Measurements from ENCODE around the gene CRKL.
"Not testable (repeated sequence)": the region's sequence is repeated elsewhere in the genome, so short reads cannot be mapped to it uniquely, and the experiment has no call there.

DNA sequence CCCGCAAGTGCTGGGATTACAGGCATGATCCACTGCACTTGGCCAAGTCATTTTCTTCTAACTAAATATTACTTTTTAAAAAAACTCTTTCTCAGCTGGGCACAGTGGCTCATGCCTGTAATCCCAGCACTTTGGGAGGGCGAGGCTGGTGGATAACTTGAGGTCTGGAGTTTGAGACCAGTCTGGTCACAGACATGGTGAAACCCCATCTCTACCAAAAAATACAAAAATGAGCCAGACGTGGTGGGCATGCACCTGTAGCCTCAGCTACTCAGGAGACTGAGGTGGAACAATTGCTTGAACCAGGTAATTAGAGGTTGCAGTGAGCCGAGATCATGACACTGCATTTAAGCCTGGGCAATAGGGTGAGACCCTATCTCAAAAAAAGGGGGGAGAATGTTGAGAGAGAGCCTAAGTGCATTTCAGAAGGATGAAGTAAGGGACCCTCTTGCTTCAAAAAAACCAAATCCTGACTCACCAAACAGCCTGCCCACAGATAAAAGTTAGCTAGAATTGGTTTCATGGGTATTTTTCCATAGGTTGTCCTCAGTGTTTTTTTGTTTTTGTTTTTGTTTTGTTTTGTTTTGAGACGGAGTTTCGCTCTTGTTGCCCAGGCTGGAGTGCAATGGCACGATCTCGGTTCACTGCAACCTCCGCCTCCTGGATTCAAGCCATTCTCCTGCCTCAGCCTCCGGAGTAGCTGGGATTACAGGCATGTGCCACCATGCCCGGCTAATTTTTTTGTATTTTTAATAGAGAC is 18.8 kb downstream of the CRKL start:
- TF ChIP-seq, protein P1, sequence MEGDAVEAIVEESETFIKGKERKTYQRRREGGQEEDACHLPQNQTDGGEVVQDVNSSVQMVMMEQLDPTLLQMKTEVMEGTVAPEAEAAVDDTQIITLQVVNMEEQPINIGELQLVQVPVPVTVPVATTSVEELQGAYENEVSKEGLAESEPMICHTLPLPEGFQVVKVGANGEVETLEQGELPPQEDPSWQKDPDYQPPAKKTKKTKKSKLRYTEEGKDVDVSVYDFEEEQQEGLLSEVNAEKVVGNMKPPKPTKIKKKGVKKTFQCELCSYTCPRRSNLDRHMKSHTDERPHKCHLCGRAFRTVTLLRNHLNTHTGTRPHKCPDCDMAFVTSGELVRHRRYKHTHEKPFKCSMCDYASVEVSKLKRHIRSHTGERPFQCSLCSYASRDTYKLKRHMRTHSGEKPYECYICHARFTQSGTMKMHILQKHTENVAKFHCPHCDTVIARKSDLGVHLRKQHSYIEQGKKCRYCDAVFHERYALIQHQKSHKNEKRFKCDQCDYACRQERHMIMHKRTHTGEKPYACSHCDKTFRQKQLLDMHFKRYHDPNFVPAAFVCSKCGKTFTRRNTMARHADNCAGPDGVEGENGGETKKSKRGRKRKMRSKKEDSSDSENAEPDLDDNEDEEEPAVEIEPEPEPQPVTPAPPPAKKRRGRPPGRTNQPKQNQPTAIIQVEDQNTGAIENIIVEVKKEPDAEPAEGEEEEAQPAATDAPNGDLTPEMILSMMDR (IDR thresholded peaks at IDR 0.05; ENCODE audit: low read depth, low read length) = not testable (repeated sequence)
- not testable (repeated sequence) for TF ChIP-seq POLR2A (IDR thresholded peaks at IDR 0.05; ENCODE audit: extremely low read depth, insufficient read length); MYC (IDR thresholded peaks at IDR 0.05; ENCODE audit: low read depth, low read length)
- TF ChIP-seq, protein P2, sequence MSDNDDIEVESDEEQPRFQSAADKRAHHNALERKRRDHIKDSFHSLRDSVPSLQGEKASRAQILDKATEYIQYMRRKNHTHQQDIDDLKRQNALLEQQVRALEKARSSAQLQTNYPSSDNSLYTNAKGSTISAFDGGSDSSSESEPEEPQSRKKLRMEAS (IDR thresholded peaks at IDR 0.05; ENCODE audit: low read depth, low read length) = not testable (repeated sequence)

Measured in NB4 (cell line).